HG02642 (cell line): ENCODE measurements around the gene ZBTB12.
"Not testable (repeated sequence)": the region's sequence is repeated elsewhere in the genome, so short reads cannot be mapped to it uniquely, and the experiment has no call there.

Experiments used
- ATAC-seq: cut with Tn5 transposase; IDR thresholded peaks from one replicate; pipeline ENCODE4 v1.9.1; 2021; ENCODE audit warnings: mild to moderate bottlenecking; ENCODE audit not compliant: unreplicated experiment, poor library complexity

ZBTB12 gene

GRCh38 chr6:31877651-31878161 lies 24.2 kb downstream of the ZBTB12 start:
- no peak for ATAC-seq

- ATAC-seq: no peak
Measured at GRCh38 chr6:31877125-31877650, 24.7 kb downstream of the ZBTB12 start.

- ATAC-seq: no peak
Measured at GRCh38 chr6:31876357-31876756, 25.5 kb downstream of the ZBTB12 start.

- no peak for ATAC-seq
Measured at GRCh38 chr6:31875877-31876276, 26.0 kb downstream of the ZBTB12 start.

GRCh38 chr6:31874836-31875572 lies 26.9 kb downstream of the ZBTB12 start:
- ATAC-seq: no peak

- no peak for ATAC-seq
Measured at GRCh38 chr6:31874084-31874670, 27.7 kb downstream of the ZBTB12 start.

- no peak for ATAC-seq
Measured at GRCh38 chr6:31871046-31871659, 30.7 kb downstream of the ZBTB12 start.

- ATAC-seq: no peak
Measured at GRCh38 chr6:31870385-31870921, 31.4 kb downstream of the ZBTB12 start.

GRCh38 chr6:31869343-31869742 lies 32.5 kb downstream of the ZBTB12 start:
- ATAC-seq: no peak

GRCh38 chr6:31868658-31868971 lies 33.3 kb downstream of the ZBTB12 start:
- ATAC-seq: not testable (repeated sequence)

- ATAC-seq: no peak
Measured at GRCh38 chr6:31865205-31866118, 36.4 kb downstream of the ZBTB12 start.

- ATAC-seq: no peak
Measured at GRCh38 chr6:31864818-31865204, 37.1 kb downstream of the ZBTB12 start.

GRCh38 chr6:31864123-31864562 lies 37.7 kb downstream of the ZBTB12 start:
- not testable (repeated sequence) for ATAC-seq

- ATAC-seq: peak; percentile 94
Measured at GRCh38 chr6:31862344-31863235, 39.3 kb downstream of the ZBTB12 start, which contains the start of gene NEU1. Gene NEU1, minus strand, starts transcription at chr6:31862821. Its CDS starts 45 bp downstream, at chr6:31862776.

- no peak for ATAC-seq
Measured at GRCh38 chr6:31861919-31862343, 40.0 kb downstream of the ZBTB12 start.

GRCh38 chr6:31861150-31861549 lies 40.7 kb downstream of the ZBTB12 start:
- no peak for ATAC-seq

- no peak for ATAC-seq
Measured at GRCh38 chr6:31860349-31860748, 41.5 kb downstream of the ZBTB12 start.

- ATAC-seq: no peak
Measured at GRCh38 chr6:31859923-31860322, 42.0 kb downstream of the ZBTB12 start.

- ATAC-seq: no peak
Measured at GRCh38 chr6:31858707-31859106, 43.2 kb downstream of the ZBTB12 start.
